OCI-LY7 (cell line): Measurements from ENCODE around the gene SPEF1. TPM values are rescaled to one million over a fixed set of nuclear protein-coding genes. Genes with fewer than 3 reads are reported as not detected.

Experiments
- BruUV-seq: library from RNA; stranded (reverse); fragments of 400-500 nt; replicated peaks from 2 replicates; lab custom pipeline; 2021; lab: Mats Ljungman, UMichigan
- CTCF ChIA-PET: fragments of 300-600 bp; sonication (Branson Sonifier 250); formaldehyde crosslinking; loops from one replicate; lab custom pipeline; 2022; ENCODE audit warnings: antibody characterized with exemption; ENCODE audit not compliant: unreplicated experiment; lab: Charles Lee
- POLR2A ChIA-PET: fragments of 300-600 bp; sonication (Branson Sonifier 250); formaldehyde crosslinking; loops from one replicate; lab custom pipeline; 2022; ENCODE audit warnings: antibody characterized with exemption; lab: Charles Lee
- DNase-seq: peaks from one replicate; pipeline ENCODE4 v3.0.0-alpha.2; 2015; ENCODE audit warnings: low spot score
- H2AFZ ChIP-seq: fragments of 200-600 bp; sonication (generic), shearing (Covaris generic); 2 replicates; pipeline ENCODE4 v1.6.1; 2014; ENCODE audit warnings: mild to moderate bottlenecking, antibody characterized with exemption, low read length, moderate library complexity
- H3K27ac ChIP-seq: fragments of 200-600 bp; sonication (generic); 2 replicates; pipeline ENCODE4 v1.5.1; 2014; ENCODE audit warnings: mixed run types, low read depth, mild to moderate bottlenecking, moderate library complexity, low read length, inconsistent platforms; ENCODE audit not compliant: poor library complexity, severe bottlenecking
- H3K36me3 ChIP-seq: fragments of 200-600 bp; sonication (generic); 2 replicates; pipeline ENCODE4 v1.6.1; 2014; ENCODE audit warnings: mild to moderate bottlenecking, antibody characterized with exemption, low read length, moderate library complexity, mixed read lengths; ENCODE audit not compliant: insufficient read depth
- H3K4me1 ChIP-seq: fragments of 200-600 bp; sonication (generic); 2 replicates; pipeline ENCODE4 v1.5.1; 2014; ENCODE audit warnings: mild to moderate bottlenecking, low read length; ENCODE audit not compliant: insufficient read depth, poor library complexity, severe bottlenecking
- H3K4me2 ChIP-seq: fragments of 200-600 bp; sonication (generic); 2 replicates; pipeline ENCODE4 v1.6.1; 2014; ENCODE audit warnings: mild to moderate bottlenecking, low read length
- H3K4me3 ChIP-seq: fragments of 200-600 bp; sonication (generic); 2 replicates; pipeline ENCODE4 v1.5.1; 2014; ENCODE audit warnings: mild to moderate bottlenecking, low read depth, low read length; ENCODE audit not compliant: poor library complexity, severe bottlenecking
- H3K79me2 ChIP-seq: fragments of 200-600 bp; sonication (generic); 2 replicates; pipeline ENCODE4 v1.6.1; 2016; ENCODE audit warnings: low read depth, mild to moderate bottlenecking, low read length, moderate library complexity, mixed read lengths; ENCODE audit not compliant: insufficient read depth
- H3K9me2 ChIP-seq: fragments of 200-600 bp; sonication (generic); 2 replicates; pipeline ENCODE4 v1.6.1; 2016; ENCODE audit warnings: mild to moderate bottlenecking, low read length, mixed read lengths; ENCODE audit not compliant: insufficient read depth
- H3K9me3 ChIP-seq: fragments of 200-600 bp; sonication (generic); 2 replicates; pipeline ENCODE4 v1.6.1; 2014; ENCODE audit warnings: mild to moderate bottlenecking, mixed run types, low read length, mixed read lengths
- H4K20me1 ChIP-seq: fragments of 200-600 bp; sonication (generic); 2 replicates; pipeline ENCODE4 v1.6.1; 2014; ENCODE audit warnings: mild to moderate bottlenecking, antibody characterized with exemption, low read length, moderate library complexity, mixed read lengths; ENCODE audit not compliant: insufficient read depth
- EZH2phosphoT487 ChIP-seq: fragments of 200-600 bp; sonication (generic); IDR thresholded peaks from 2 replicates; pipeline ENCODE4 v1.6.1; 2018; ENCODE audit warnings: low read depth, borderline replicate concordance, mild to moderate bottlenecking, mixed run types, antibody characterized with exemption, low read length, moderate library complexity, mixed read lengths
- intact Hi-C: fragments of 100-400 bp; cut with micrococcal nuclease; formaldehyde crosslinking; loops from one replicate; pipeline ENCODE4 v1.10.0; 2022; ENCODE audit not compliant: unreplicated experiment
- total RNA-seq, 2 experiments: library from RNA; depleted of rRNA in 1 of 2; stranded (reverse); fragments of >200 nt in 1 of 2; shearing (Covaris generic) in 1 of 2; gene quantifications; 2 replicates each; pipeline ENCODE4 v1.2.3, GENCODE V29; 2014 to 2022
- TF ChIP-seq, protein P1 (sequence below): fragments of 200-600 bp; sonication (generic); conservative IDR thresholded peaks from 2 replicates; pipeline ENCODE4 v1.5.1; 2014; ENCODE audit warnings: mild to moderate bottlenecking, antibody characterized with exemption, low read length, moderate library complexity, mixed read lengths

Gene SPEF1
- total RNA-seq, 2 experiments from 2014 or later = 0.09 to 0.27 TPM

DNA sequence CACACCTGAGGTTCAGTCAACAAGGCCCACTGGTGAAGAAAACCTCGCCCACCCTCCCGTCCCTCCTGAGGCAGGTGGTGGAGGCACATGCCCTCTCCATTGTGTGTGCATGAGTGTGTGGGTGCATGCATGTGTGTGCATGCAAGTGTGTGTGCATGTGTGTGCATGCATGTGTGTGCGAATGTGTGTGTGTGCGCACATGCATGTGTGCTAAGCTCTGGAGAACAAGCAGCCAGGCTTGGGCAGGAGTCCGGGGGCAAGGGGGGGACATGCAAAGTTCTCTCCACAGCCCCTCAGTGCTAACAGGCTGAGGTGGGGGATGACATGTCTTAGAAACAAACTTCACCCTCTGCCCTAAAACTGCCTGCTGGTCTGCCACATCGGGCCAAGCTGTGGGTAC, 51.9 kb downstream of the SPEF1 start:
- intact Hi-C loops = no loop called here
- Histone ChIP-seq H4K20me1 (no peaks in the 10 kb centered on the region), H3K9me2 (no peaks in the 10 kb centered on the region), H3K9me3 (no peaks in the 10 kb centered on the region), H2AFZ (no peak overlapping the region), H3K79me2 (no peaks in the 10 kb centered on the region), H3K4me1 (no peaks in the 10 kb centered on the region), H3K4me3 (no peak overlapping the region), H3K4me2 (no peak overlapping the region), H3K36me3 (no peaks in the 10 kb centered on the region), H3K27ac (no peak overlapping the region)
- ChIA-PET CTCF (interaction anchor here (0.6 kb wide), 1 partner anchor 38 kb away, joined by 3 read pairs; the partner anchor contains the start of gene ADISSP), POLR2A (no interaction called here)
- DNase-seq = no peak
- no peak for TF ChIP-seq EZH2phosphoT487
- TF ChIP-seq, protein P1, sequence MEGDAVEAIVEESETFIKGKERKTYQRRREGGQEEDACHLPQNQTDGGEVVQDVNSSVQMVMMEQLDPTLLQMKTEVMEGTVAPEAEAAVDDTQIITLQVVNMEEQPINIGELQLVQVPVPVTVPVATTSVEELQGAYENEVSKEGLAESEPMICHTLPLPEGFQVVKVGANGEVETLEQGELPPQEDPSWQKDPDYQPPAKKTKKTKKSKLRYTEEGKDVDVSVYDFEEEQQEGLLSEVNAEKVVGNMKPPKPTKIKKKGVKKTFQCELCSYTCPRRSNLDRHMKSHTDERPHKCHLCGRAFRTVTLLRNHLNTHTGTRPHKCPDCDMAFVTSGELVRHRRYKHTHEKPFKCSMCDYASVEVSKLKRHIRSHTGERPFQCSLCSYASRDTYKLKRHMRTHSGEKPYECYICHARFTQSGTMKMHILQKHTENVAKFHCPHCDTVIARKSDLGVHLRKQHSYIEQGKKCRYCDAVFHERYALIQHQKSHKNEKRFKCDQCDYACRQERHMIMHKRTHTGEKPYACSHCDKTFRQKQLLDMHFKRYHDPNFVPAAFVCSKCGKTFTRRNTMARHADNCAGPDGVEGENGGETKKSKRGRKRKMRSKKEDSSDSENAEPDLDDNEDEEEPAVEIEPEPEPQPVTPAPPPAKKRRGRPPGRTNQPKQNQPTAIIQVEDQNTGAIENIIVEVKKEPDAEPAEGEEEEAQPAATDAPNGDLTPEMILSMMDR = no peak
- no TSS peak for BruUV-seq

DNA sequence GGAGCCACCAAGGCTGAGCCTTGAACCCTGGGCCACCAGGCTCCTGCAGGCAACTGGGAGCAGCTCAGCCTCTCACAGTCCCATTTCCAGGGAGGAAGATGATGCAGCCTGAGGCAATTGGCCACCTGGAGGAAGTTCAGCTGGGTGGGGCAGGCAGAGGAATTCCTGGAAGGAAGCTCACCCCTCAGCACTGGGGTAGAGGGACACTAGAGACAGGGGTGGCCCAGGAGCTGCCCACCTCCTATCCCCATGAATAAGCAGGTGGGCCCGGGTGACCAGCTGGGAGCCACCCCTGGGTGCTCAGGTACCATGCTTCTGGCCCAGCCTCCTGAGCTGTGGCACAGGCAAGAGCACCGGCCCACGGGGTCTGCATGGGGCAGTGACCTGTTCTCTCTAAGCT, 52.4 kb downstream of the SPEF1 start:
- CTCF ChIA-PET = interaction anchor here (0.6 kb wide), 1 partner anchor 39 kb away, joined by 3 read pairs; the partner anchor contains the start of gene ADISSP
- Histone ChIP-seq H3K4me3 (no peak overlapping the region), H3K9me2 (no peaks in the 10 kb centered on the region), H2AFZ (no peak overlapping the region), H3K36me3 (no peaks in the 10 kb centered on the region), H4K20me1 (no peaks in the 10 kb centered on the region), H3K27ac (no peak overlapping the region), H3K4me1 (no peaks in the 10 kb centered on the region), H3K79me2 (no peaks in the 10 kb centered on the region), H3K9me3 (no peaks in the 10 kb centered on the region), H3K4me2 (no peak overlapping the region)
- BruUV-seq = no TSS peak
- intact Hi-C loops = no loop called here
- POLR2A ChIA-PET = no interaction called here
- no peak for DNase-seq
- TF ChIP-seq EZH2phosphoT487 = no peak
- TF ChIP-seq, protein P1 = no peak

DNA sequence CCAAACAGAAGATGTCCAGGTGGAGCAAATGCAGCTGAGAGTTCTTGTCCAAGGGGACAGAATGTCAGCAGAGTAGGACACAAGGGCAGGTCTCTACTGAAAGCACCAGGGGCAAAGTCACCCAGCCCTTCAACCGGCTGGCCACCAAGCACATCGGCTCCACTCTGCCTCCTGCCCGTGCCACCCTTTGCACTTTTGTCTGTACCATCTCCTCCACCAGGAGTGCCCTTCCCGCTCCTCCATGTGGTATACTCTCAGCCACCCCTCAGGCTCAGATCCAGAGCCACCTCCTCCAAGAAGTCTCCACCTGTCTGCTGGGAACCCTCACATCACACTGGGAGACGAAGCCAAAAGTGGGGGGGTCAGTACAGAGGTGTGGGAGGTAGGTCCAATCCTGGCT, 52.9 kb downstream of the SPEF1 start:
- DNase-seq = no peak
- Histone ChIP-seq H3K4me1 (no peaks in the 10 kb centered on the region), H3K79me2 (no peaks in the 10 kb centered on the region), H3K9me3 (no peaks in the 10 kb centered on the region), H3K36me3 (no peaks in the 10 kb centered on the region), H3K27ac (no peak overlapping the region), H4K20me1 (no peaks in the 10 kb centered on the region), H3K4me2 (no peak overlapping the region), H3K9me2 (no peaks in the 10 kb centered on the region), H3K4me3 (no peak overlapping the region), H2AFZ (no peak overlapping the region)
- ChIA-PET CTCF (no interaction called here), POLR2A (no interaction called here)
- intact Hi-C loops = no loop called here
- no TSS peak for BruUV-seq
- TF ChIP-seq EZH2phosphoT487 = no peak
- TF ChIP-seq, protein P1 = no peak

Other genes with a start within 250 kb of the SPEF1 start
- not detected in 2 replicates for gene GFRA4, start 118.0 kb downstream of the SPEF1 start, total RNA-seq (2014; rRNA removed; shearing (Covaris generic))
- not detected in 2 replicates for gene GFRA4, start 118.0 kb downstream of the SPEF1 start, total RNA-seq (2022)
- gene ADAM33, start 99.4 kb downstream of the SPEF1 start, total RNA-seq (2014; rRNA removed; shearing (Covaris generic)) = not detected in 2 replicates
- not detected in 2 replicates for gene ADAM33, start 99.4 kb downstream of the SPEF1 start, total RNA-seq (2022)
- not detected in 2 replicates for gene SIGLEC1, start 68.8 kb downstream of the SPEF1 start, total RNA-seq (2014; rRNA removed; shearing (Covaris generic))
- 0.11 TPM in 1 of 2 replicates, not detected in the other for gene SIGLEC1, start 68.8 kb downstream of the SPEF1 start, total RNA-seq (2022)
- not detected in 2 replicates for gene HSPA12B, start 48.8 kb downstream of the SPEF1 start, total RNA-seq (2014; rRNA removed; shearing (Covaris generic))
- gene HSPA12B, start 48.8 kb downstream of the SPEF1 start, total RNA-seq (2022) = not detected in 2 replicates
- 62.1 and 66.7 TPM in 2 replicates for gene ADISSP, start 13.7 kb downstream of the SPEF1 start, total RNA-seq (2014; rRNA removed; shearing (Covaris generic))
- gene ADISSP, start 13.7 kb downstream of the SPEF1 start, total RNA-seq (2022) = 58.7 and 64.4 TPM in 2 replicates
- 32.5 and 39.1 TPM in 2 replicates for gene CENPB, start 5.3 kb upstream of the SPEF1 start, total RNA-seq (2014; rRNA removed; shearing (Covaris generic))
- 31.2 and 34.8 TPM in 2 replicates for gene CENPB, start 5.3 kb upstream of the SPEF1 start, total RNA-seq (2022)
- 86.1 and 89.2 TPM in 2 replicates for gene CDC25B, start 14.9 kb upstream of the SPEF1 start, total RNA-seq (2014; rRNA removed; shearing (Covaris generic))
- 119 and 147 TPM in 2 replicates for gene CDC25B, start 14.9 kb upstream of the SPEF1 start, total RNA-seq (2022)
- 6.2 and 9.8 TPM in 2 replicates for gene AP5S1, start 39.1 kb upstream of the SPEF1 start, total RNA-seq (2014; rRNA removed; shearing (Covaris generic))
- 9.9 and 12.1 TPM in 2 replicates for gene AP5S1, start 39.1 kb upstream of the SPEF1 start, total RNA-seq (2022)
- gene MAVS, start 65.4 kb upstream of the SPEF1 start, total RNA-seq (2014; rRNA removed; shearing (Covaris generic)) = 15.3 and 19.8 TPM in 2 replicates
- 35.5 and 37.2 TPM in 2 replicates for gene MAVS, start 65.4 kb upstream of the SPEF1 start, total RNA-seq (2022)
- 40.9 and 46.1 TPM in 2 replicates for gene PANK2, start 107.9 kb upstream of the SPEF1 start, total RNA-seq (2014; rRNA removed; shearing (Covaris generic))
- gene PANK2, start 107.9 kb upstream of the SPEF1 start, total RNA-seq (2022) = 66.6 and 71.3 TPM in 2 replicates
- 0.85 TPM in 2 replicates for gene RNF24, start 234.1 kb upstream of the SPEF1 start, total RNA-seq (2014; rRNA removed; shearing (Covaris generic))
- 0.74 and 1.1 TPM in 2 replicates for gene RNF24, start 234.1 kb upstream of the SPEF1 start, total RNA-seq (2022)